NCI-H345 (cell line): ENCODE measurements around the gene FAM20A.

Source experiments
- DNase-seq: peaks from one replicate; lab custom pipeline; 2025; lab: John Stamatoyannopoulos, UW

FAM20A gene

GRCh38 chr17:68600931-68601564 is at the start of gene FAM20A:
TSS of gene FAM20A (minus strand) at chr17:68601367. CDS start at chr17:68600666, 701 bp downstream.
- DNase-seq, result peak; percentile 41

GRCh38 chr17:68649324-68649723 is 48.2 kb upstream of the FAM20A start:
- DNase-seq, result no peak

GRCh38 chr17:68646626-68647526 is 45.7 kb upstream of the FAM20A start:
- DNase-seq, result no peak

DNA sequence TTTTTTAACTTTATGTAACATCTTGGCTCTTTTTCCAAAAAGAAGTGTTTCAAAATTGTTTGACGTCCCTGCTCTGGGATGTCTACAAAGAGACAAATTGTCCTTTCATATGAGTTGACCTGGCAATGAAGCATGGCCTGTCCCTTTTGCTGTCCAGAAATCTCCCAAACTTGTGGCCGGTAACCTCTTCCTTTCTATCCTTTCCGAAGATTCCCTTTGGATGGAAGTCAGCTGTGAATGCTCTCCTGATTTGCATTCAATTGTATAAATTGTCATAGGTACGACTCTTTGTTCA is 40.9 kb upstream of the FAM20A start:
- no peak for DNase-seq

DNA sequence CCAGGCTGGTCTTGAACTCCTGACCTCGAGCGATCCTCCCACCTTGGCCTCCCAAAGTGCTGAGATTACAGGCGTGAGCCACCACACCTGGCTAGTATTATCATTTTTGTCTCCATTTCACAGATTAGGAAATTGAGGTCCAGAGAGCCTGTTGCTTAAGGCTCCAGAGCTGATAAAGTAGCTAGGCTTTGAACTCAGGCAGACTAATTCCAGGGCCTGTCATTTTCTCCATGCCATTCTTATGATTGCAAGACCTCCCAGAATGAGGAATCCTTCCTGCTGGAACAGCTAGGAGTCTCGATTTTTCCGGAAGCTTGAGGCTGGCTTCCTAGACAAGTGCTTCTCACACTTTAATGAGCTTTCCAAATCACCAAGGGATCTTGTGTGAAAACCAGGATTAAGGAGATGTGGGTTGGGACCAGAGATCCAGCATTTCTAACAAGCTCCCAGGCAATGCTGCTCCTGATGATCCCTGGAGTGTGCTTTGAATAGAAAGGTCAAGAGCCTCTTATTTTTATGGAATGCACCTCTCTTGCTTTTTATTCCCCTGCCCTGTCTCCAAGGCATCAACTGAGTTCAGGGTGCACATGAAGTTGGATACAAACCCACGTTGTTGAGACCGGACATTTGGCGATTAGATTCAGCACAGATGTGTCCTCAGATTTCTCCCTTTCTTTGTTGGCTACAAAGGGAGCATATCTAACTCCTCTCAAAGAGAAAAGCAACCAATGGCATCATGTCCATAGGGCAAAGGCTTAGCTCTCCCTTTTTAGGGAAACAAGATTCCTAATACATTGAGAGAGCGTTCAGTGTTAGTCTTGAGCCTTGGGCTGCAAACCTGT is 40.3 kb upstream of the FAM20A start:
- DNase-seq, result no peak

DNA sequence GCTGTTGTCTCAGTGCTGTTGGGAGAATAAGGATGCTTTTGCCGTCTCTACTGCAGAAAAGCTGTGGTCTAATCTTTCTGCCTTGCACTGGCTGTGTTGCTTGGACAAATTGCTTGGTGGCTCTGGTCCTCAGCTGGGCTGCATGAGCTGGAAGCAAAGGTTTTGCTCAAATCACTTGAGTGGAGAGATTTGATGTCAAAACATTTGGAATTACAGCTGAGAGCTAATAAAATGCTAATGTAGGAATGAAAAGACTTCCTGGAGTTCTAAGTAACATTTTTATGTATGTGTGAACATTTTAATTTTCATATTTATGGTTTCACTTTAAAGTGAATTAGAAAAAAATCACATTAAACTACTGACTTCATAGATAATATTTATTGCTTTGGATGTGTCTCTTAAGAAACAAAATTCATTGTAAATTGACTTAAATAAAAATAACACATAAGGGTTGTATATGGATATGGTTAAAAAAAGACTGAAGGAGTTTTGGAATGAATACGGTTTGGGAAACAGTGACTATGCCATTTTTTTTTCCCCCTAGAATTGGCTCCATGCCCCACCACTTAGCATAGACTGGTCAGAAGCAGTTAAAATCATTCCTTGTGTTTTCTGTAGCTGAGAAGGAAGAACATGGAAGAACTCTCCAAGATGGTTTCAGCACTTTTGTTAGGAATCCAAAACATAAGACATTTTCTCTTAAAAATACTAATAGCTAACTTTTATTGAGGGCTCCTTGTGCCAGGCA is 39.2 kb upstream of the FAM20A start:
- DNase-seq, result no peak

- DNase-seq, result no peak
These were observed 33.2 kb upstream of the FAM20A start for GRCh38 chr17:68634345-68634876.

- no peak for DNase-seq
These were observed 27.4 kb upstream of the FAM20A start for GRCh38 chr17:68628576-68628957.

- DNase-seq, result no peak
These were observed 26.9 kb upstream of the FAM20A start for GRCh38 chr17:68627956-68628575.

GRCh38 chr17:68624381-68624780 is 23.2 kb upstream of the FAM20A start:
- no peak for DNase-seq

- DNase-seq, result no peak
These were observed 22.6 kb upstream of the FAM20A start for GRCh38 chr17:68623811-68624210.

GRCh38 chr17:68622423-68622822 is 21.3 kb upstream of the FAM20A start:
- DNase-seq, result no peak

GRCh38 chr17:68621065-68621464 is 19.9 kb upstream of the FAM20A start:
- no peak for DNase-seq

DNA sequence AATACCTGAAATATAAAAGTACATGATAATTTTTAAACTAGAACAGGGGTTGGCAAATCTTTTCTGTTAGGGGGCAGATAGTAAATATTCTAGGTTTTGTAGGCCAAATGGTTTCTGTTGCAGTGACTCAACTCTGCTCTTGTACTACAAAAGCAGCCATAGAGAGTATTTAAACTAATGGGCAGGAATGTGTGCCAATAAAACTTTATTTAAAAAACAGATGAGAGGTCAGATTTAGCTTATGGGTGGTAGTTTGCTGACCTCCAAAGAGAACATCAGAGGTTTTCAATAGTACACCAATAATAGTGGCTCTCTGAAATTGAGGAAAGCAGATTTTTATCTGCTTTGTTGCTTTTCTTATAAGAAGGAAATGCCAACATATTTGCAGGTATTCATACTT is 15.2 kb upstream of the FAM20A start:
- DNase-seq, result no peak

GRCh38 chr17:68614718-68615117 is 13.6 kb upstream of the FAM20A start:
- no peak for DNase-seq

DNA sequence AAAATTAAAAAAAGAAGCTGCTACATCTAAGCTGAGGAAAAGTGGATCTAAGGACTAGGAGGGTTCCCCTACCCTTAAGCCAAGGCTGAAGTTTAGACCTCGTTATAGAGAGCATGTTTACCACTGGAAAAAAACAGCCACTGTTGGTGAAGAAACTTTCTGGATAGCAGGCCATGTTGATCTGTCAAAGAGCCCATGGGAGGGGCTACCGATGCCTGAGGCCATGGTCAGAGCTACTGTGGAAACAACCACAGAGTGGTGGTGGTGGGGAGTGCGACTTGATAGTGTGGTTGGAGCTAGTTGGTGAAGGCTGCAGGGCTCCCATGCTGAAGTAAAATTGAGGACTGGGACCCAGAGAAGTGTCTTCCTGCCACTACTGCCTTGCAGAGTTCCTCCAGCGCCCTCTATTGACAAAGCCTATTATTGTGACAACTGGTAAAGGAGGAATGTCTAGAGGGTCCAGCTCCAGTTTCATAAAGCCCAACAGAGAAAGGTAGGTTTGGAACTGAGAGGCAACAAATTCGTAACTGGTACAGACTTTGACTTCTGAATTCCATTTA is 12.7 kb upstream of the FAM20A start:
- DNase-seq, result peak; percentile 76

GRCh38 chr17:68612923-68613292 is 11.7 kb upstream of the FAM20A start:
- DNase-seq, result no peak

GRCh38 chr17:68612209-68612922 is 11.2 kb upstream of the FAM20A start:
- DNase-seq, result no peak

DNA sequence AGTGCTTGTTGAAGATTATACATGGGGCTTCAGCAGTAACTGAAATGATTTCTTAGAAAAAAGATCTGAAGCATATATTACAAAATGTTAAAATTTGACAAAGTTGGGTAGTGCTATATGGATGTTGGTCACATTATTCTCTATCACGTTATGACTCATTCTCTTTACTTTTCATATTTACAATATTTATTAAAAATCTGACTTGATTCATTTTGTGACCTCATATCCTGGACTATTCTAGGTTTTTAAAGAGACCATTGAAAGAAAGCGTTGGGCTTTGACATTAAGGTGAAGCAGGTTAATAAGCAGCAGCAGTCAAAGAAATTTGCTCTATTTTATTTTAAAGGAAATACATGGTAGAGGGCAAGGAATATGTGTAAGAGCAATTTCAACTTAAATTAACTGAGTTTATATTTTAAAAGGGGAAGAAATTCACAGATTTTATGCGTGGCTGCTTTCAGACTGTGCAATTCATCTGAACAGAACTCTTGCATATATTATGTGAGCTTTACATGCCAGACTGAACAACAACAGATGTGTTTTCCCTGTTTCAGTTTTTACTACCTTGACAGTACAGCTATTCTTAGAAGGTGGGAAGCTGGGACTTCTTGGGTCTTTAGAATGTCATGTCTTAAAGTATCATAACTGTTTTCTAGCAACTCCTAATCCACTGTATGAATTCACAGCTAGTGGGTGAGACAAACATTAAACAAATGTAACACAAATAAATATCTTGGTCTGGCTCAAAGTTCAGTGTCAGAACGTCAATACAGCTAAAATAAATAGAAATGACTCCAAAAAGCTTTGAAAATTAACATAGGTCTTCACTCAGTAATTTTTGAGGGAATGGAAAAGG is 10.4 kb upstream of the FAM20A start:
- no peak for DNase-seq
